Adrenal gland (tissue), 12 donors: ENCODE results near the gene UBE3C. TPM values are rescaled to one million over a fixed set of nuclear protein-coding genes. Genes with fewer than 3 reads are reported as not detected.

ENCODE experiments used
- DNase-seq, 7 donors: peaks; one replicate each; pipeline ENCODE4 v3.0.0-alpha.2; 2019 to 2020
- H3K27ac ChIP-seq, 5 donors: fragments of 200-600 bp; sonication (generic) in 4 of 5; 1 replicate in 3 of 5; 2 replicates in 2 of 5; pipeline versions ENCODE4 v1.5.1 to v1.8.0; 2016 to 2020; ENCODE audit warnings: mild to moderate bottlenecking in 1 of 5
- H3K27me3 ChIP-seq: fragments of 200-600 bp; 2 replicates; pipeline ENCODE4 v1.8.0; 2021
- H3K36me3 ChIP-seq, 2 donors: fragments of 200-600 bp; replicated peaks in 1 of 2; 1 replicate in 1 of 2; 2 replicates in 1 of 2; pipeline versions ENCODE4 v1.5.1 to v1.8.0; 2018 to 2022
- H3K4me1 ChIP-seq, 2 donors: fragments of 200-600 bp; replicated peaks in 1 of 2; 1 replicate in 1 of 2; 2 replicates in 1 of 2; pipeline versions ENCODE4 v1.5.1 to v1.8.0; 2018 to 2021
- H3K4me3 ChIP-seq, 4 donors: fragments of 200-600 bp; sonication (generic) in 3 of 4; one replicate each; pipeline ENCODE4 v1.5.1; 2016 to 2018
- H3K9me3 ChIP-seq, 3 donors: fragments of 200-600 bp; sonication (generic) in 1 of 3; replicated peaks in 1 of 3; 1 replicate in 2 of 3; 2 replicates in 1 of 3; pipeline versions ENCODE4 v1.5.1 to v1.8.0; 2016 to 2021
- POLR2A ChIP-seq, 2 donors: fragments of 450-650 bp; IDR thresholded peaks; one replicate each; pipeline ENCODE4 v1.6.1; 2017; ENCODE audit warnings: antibody characterized with exemption in 2 of 2, mild to moderate bottlenecking in 2 of 2, moderate library complexity in 1 of 2
- WGBS, 4 donors: extraction: QIAGEN DNeasy Blood & Tissue Kit in 2 of 4; methylation state at CpG; one replicate each; pipeline versions ENCODE4 v1.1.5 to v1.1.7; 2013 to 2017; 5-methylcytosine and 5-hydroxymethylcytosine counted together
- intact Hi-C, 2 donors: fragments of 100-400 bp; cut with DNase I; formaldehyde crosslinking; loops; one replicate each; pipeline versions ENCODE4 v1.14.1 to v1.15.0; 2022 to 2023
- polyA plus RNA-seq, 3 donors: library from polyadenylated mRNA; stranded (reverse); fragments of 200-250 nt in 2 of 3; fragments of 350-450 nt in 1 of 3; fragmentation: Illumina TruSeq in 1 of 3; extraction: RNeasy Lipid Tissue Mini Kit (QIAGEN cat#74804) in 1 of 3; gene quantifications; one replicate each; pipeline ENCODE4 v1.2.3, GENCODE V29; 2013 to 2014
- total RNA-seq, 9 donors: library from RNA; depleted of rRNA in 4 of 9; stranded (reverse); fragments of >200 nt in 4 of 9; fragments of 120-200 nt in 1 of 9; fragmentation: NEBNext Ultra II Directional in 1 of 9; extraction: Animal tissue kit (Norgen Biotek cat#: 25700) in 1 of 9; gene quantifications; one replicate each; pipeline versions ENCODE4 v1.1.0 to v1.2.4, GENCODE V29; 2013 to 2023
- TF ChIP-seq, protein P1 (sequence below), 6 experiments: fragments of 450-650 bp in 4 of 6; fragments of 200-600 bp in 2 of 6; sonication (generic) in 1 of 6; IDR thresholded peaks; 1 replicate in 5 of 6; 2 replicates in 1 of 6; pipeline versions ENCODE4 v1.5.1 to v1.8.0; 2016 to 2021; ENCODE audit warnings: antibody characterized with exemption in 6 of 6, mild to moderate bottlenecking in 2 of 6, moderate library complexity in 1 of 6
- donor health status: healthy with polysubstance abuse.
- donor health status: Bipolar disorder and iron deficiency.
- donor health status: DM: yes; HTN: yes; CAD: no.
- donor health status: DM: no; HTN: no; CAD: no.
- donor health status: DM: no; HTN: no; CAD: no.
- donor health status: DM: yes; HTN: yes; CAD: no.

The UBE3C gene
- total and polyA plus RNA-seq, 12 donors, result 11.7 to 58.1 (median 46.2) TPM

DNA sequence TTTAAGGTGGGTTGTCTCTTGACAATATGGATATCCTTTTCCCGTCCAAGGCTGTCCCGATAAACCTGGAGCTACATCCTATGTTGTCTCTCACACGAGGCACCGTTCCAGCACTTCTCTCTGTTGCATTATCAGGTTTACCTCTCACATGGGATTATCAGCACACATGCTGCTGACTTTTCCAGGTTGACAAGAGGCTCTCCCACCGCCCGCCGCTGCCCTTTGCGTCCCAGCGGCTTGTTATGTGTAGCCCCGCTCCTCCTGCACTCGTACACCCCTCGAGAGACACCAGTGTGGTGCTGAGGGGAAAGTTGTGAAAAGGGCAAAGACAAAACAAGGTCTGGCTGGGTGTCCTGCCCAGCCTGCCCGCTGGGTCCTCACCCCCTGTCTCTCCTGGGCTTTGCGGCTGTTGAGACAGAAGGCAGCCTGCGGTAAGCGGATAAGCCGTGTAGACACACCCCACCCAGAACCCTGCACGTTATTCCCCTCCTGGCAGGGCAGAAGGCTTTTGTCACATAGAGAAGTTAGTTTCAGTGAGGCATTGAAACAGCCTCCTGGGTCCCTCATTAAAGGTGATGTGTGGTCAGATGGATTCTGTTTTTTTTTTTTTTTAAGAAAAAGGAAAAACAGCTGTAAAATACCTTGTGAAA, 38.7 kb downstream of the UBE3C start:
- Histone ChIP-seq H3K4me3 (no peak overlapping the region), H3K4me1 (no peaks in the 10 kb centered on the region), H3K27me3 (no peaks in the 10 kb centered on the region), H3K9me3 (no peaks in the 10 kb centered on the region), H3K36me3 (peaks cover 0 to 44% of the 10 kb centered on the region in 2 donors), H3K27ac (no peak overlapping the region)
- TF ChIP-seq, protein P1, sequence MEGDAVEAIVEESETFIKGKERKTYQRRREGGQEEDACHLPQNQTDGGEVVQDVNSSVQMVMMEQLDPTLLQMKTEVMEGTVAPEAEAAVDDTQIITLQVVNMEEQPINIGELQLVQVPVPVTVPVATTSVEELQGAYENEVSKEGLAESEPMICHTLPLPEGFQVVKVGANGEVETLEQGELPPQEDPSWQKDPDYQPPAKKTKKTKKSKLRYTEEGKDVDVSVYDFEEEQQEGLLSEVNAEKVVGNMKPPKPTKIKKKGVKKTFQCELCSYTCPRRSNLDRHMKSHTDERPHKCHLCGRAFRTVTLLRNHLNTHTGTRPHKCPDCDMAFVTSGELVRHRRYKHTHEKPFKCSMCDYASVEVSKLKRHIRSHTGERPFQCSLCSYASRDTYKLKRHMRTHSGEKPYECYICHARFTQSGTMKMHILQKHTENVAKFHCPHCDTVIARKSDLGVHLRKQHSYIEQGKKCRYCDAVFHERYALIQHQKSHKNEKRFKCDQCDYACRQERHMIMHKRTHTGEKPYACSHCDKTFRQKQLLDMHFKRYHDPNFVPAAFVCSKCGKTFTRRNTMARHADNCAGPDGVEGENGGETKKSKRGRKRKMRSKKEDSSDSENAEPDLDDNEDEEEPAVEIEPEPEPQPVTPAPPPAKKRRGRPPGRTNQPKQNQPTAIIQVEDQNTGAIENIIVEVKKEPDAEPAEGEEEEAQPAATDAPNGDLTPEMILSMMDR (IDR thresholded peaks at IDR 0.05), result no peak
- TF ChIP-seq POLR2A (IDR thresholded peaks at IDR 0.05), result no peak
- 84 to 92% (median 88%) methylated on average over 16 to 18 of the region's 18 CpGs for WGBS, 4 donors
- no peak for DNase-seq
- intact Hi-C loops, result no loop called here

DNA sequence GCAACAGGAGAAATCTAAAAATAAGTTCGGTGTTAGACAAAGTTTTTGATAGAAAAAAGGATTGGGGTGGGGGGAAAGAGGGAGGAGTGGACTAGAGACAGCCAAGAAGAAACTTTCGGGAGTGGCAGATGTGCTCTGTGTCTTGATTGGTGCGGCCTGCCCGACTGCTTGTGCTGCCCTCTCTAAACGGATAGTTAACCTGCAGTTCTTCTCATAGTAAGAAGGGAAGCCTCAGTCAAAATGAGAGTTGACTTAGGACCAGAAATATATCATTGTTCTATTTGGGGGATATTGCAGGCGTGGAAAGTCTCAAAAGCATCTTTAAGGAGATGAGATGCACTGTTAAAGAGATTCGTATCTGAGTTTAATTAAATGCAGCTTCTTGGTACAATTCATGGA, 39.3 kb downstream of the UBE3C start:
- intact Hi-C loops, result no loop called here
- Histone ChIP-seq H3K27me3 (no peaks in the 10 kb centered on the region), H3K9me3 (no peaks in the 10 kb centered on the region), H3K4me3 (no peak overlapping the region), H3K27ac (no peak overlapping the region), H3K4me1 (no peaks in the 10 kb centered on the region), H3K36me3 (peaks cover 0 to 49% of the 10 kb centered on the region in 2 donors)
- 83 to 93% (median 91%) methylated on average over 7 of the region's 7 CpGs for WGBS, 4 donors
- no peak for DNase-seq
- TF ChIP-seq, protein P1 (IDR thresholded peaks at IDR 0.05), result no peak

DNA sequence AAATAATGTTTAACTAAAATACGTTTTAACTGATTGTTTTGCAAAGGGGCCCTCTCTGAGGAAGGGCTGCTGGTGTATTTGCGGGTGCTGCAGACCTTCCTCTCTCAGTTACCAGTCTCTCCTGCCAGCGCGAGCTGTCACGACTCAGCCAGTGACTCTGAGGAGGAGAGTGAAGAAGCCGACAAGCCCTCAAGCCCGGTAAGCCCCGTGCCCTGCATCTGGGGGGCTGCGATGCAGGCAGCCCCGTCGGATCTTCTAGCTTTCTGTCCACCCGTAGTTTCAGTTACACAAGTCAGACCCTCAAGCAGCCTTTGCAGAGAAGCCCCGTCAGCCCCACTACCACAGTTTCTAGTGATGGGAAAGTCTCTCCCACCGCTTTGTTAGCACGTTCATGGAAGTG, 45.1 kb downstream of the UBE3C start:
- Histone ChIP-seq H3K36me3 (peaks cover 0 to 70% of the 10 kb centered on the region in 2 donors), H3K4me1 (no peaks in the 10 kb centered on the region), H3K27me3 (no peaks in the 10 kb centered on the region), H3K27ac (no peak overlapping the region), H3K4me3 (no peak overlapping the region), H3K9me3 (no peaks in the 10 kb centered on the region)
- 91 to 95% (median 92%) methylated on average over 14 to 15 of the region's 15 CpGs for WGBS, 4 donors
- intact Hi-C loops, result no loop called here
- DNase-seq, result no peak
- TF ChIP-seq POLR2A (IDR thresholded peaks at IDR 0.05), result no peak
- TF ChIP-seq, protein P1 (IDR thresholded peaks at IDR 0.05), result no peak

DNA sequence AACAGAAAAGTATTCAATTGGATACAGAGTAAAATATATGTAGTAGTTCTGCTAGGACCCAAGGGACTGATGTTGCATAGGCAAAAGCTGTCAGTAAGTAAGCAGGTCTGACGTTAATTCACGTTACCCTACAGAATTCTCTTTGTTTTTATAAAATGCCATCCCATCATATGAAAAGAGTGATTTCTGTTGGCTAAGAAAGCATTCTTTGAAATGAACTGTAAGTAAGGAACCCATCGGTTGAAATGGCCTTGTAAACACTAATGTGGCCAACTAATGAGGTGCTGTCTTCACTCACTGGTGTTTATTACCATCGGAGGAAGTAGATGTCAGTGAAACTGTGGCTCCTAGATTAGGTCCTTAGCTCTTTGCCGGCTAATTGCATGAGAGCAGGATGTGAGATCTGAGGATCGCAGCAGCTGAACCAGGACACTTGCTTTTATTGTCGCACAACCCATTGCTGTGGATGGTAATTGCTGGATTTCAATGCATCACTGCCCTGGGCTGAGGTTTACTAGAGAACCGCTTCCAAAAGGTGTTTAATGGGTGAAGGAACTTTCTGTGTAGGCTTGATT, 49.5 kb downstream of the UBE3C start:
- intact Hi-C loops, result no loop called here
- Histone ChIP-seq H3K9me3 (no peaks in the 10 kb centered on the region), H3K4me3 (no peak overlapping the region), H3K27me3 (no peaks in the 10 kb centered on the region), H3K4me1 (no peaks in the 10 kb centered on the region), H3K36me3 (peaks cover 0 to 60% of the 10 kb centered on the region in 2 donors), H3K27ac (no peak overlapping the region)
- no peak for DNase-seq
- TF ChIP-seq, protein P1 (IDR thresholded peaks at IDR 0.05), result no peak
- no peak for TF ChIP-seq POLR2A (IDR thresholded peaks at IDR 0.05)
- 68 to 80% (median 71%) methylated on average over 8 of the region's 8 CpGs for WGBS, 4 donors
